Measurements from ENCODE around the gene ZNF600. TPM values are rescaled to one million over a fixed set of nuclear protein-coding genes. Genes with fewer than 3 reads are reported as not detected.

The ZNF600 gene
- total and polyA plus RNA-seq, 2 experiments from 2014 or later, result 6.0 to 6.9 TPM

Other genes starting within 250 kb of the ZNF600 start
- 24.7 TPM in 2 replicates for gene ZNF701, start 216.5 kb downstream of the ZNF600 start, total RNA-seq (2014; rRNA removed; shearing (Covaris generic))
- 6.7 and 8.5 TPM in 2 replicates for gene ZNF701, start 216.5 kb downstream of the ZNF600 start, polyA plus RNA-seq (2016; fragmentation: Nextera tagmentation; extraction: Ambion mirVana)
- gene ZNF83, start 148.4 kb downstream of the ZNF600 start, total RNA-seq (2014; rRNA removed; shearing (Covaris generic)), result 20.6 and 25.0 TPM in 2 replicates
- 11.9 and 16.2 TPM in 2 replicates for gene ZNF83, start 148.4 kb downstream of the ZNF600 start, polyA plus RNA-seq (2016; fragmentation: Nextera tagmentation; extraction: Ambion mirVana)
- gene ZNF611, start 51.7 kb downstream of the ZNF600 start, total RNA-seq (2014; rRNA removed; shearing (Covaris generic)), result 10.3 and 16.4 TPM in 2 replicates
- gene ZNF611, start 51.7 kb downstream of the ZNF600 start, polyA plus RNA-seq (2016; fragmentation: Nextera tagmentation; extraction: Ambion mirVana), result 5.3 and 6.6 TPM in 2 replicates
- gene ZNF28, start 34.8 kb upstream of the ZNF600 start, total RNA-seq (2014; rRNA removed; shearing (Covaris generic)), result 31.0 and 42.0 TPM in 2 replicates
- gene ZNF28, start 34.8 kb upstream of the ZNF600 start, polyA plus RNA-seq (2016; fragmentation: Nextera tagmentation; extraction: Ambion mirVana), result 6.7 and 12.5 TPM in 2 replicates
- 34.9 and 39.5 TPM in 2 replicates for gene ZNF468, start 70.8 kb upstream of the ZNF600 start, total RNA-seq (2014; rRNA removed; shearing (Covaris generic))
- gene ZNF468, start 70.8 kb upstream of the ZNF600 start, polyA plus RNA-seq (2016; fragmentation: Nextera tagmentation; extraction: Ambion mirVana), result 11.5 and 11.8 TPM in 2 replicates
- 20.6 and 32.3 TPM in 2 replicates for gene ZNF320, start 110.8 kb upstream of the ZNF600 start, total RNA-seq (2014; rRNA removed; shearing (Covaris generic))
- gene ZNF320, start 110.8 kb upstream of the ZNF600 start, polyA plus RNA-seq (2016; fragmentation: Nextera tagmentation; extraction: Ambion mirVana), result 13.6 TPM in 2 replicates
- 8.3 and 10.5 TPM in 2 replicates for gene ZNF888, start 136.6 kb upstream of the ZNF600 start, total RNA-seq (2014; rRNA removed; shearing (Covaris generic))
- gene ZNF888, start 136.6 kb upstream of the ZNF600 start, polyA plus RNA-seq (2016; fragmentation: Nextera tagmentation; extraction: Ambion mirVana), result 1.8 and 2.3 TPM in 2 replicates
- 9.5 and 17.0 TPM in 2 replicates for gene ZNF816, start 176.1 kb upstream of the ZNF600 start, total RNA-seq (2014; rRNA removed; shearing (Covaris generic))
- gene ZNF816, start 176.1 kb upstream of the ZNF600 start, polyA plus RNA-seq (2016; fragmentation: Nextera tagmentation; extraction: Ambion mirVana), result 4.5 and 7.0 TPM in 2 replicates
- gene ERVV-1, start 227.1 kb upstream of the ZNF600 start, total RNA-seq (2014; rRNA removed; shearing (Covaris generic)), result 0.21 and 0.35 TPM in 2 replicates
- 0.23 and 0.26 TPM in 2 replicates for gene ERVV-1, start 227.1 kb upstream of the ZNF600 start, polyA plus RNA-seq (2016; fragmentation: Nextera tagmentation; extraction: Ambion mirVana)